HG02642 (cell line): Measurements from ENCODE around the gene EXOC4.

Source experiments
- ATAC-seq: cut with Tn5 transposase; IDR thresholded peaks from one replicate; pipeline ENCODE4 v1.9.1; 2021; ENCODE audit warnings: mild to moderate bottlenecking; ENCODE audit not compliant: unreplicated experiment, poor library complexity

Gene EXOC4

DNA sequence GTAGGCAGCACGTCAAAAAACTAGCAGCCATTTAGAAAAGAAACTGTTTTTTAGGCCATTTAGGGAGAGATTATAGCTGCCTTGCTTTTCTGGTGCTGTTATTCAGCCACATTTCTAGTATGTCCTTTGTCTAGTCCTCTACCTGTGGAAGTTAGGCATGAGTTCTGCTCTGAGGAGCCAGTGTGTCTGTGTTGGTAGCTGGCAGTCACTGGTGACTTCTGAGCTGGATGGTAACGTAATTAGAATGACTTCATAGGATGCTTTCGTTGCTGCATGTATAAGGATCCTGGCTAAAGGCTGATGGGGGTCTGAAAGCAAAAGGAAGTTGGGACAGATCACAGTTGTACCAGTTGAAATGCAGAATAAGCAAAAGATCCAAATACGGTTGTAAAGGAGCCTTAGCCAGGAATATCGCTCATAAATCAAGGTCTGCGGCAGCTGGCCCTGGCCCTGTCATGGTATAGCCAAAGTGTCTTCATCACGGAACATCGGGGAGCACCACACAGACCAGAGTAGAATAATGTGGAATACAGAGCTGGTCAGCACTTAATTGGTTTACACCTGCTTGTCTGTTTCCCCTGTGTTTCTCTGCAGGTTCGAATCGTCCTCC, 226.7 kb downstream of the EXOC4 start:
- no peak for ATAC-seq

DNA sequence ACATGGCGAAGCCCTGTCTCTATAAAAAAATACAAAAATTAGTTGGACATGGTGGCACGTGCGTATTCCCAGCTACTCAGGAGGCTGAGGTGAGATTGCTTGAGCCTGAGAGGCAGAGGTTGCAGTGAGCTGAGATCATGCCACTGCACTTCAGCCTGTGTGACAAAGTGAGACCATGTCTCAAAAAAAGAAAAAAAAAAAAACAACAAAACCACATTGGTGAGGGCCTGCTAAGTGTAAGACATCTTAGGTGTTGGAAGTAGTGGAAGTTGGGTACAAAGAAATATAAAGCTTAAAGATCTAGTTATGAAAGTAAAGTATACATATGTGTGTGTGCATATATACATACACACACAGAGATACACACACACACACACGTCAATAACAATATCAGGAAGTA, 228.0 kb downstream of the EXOC4 start:
- no peak for ATAC-seq

DNA sequence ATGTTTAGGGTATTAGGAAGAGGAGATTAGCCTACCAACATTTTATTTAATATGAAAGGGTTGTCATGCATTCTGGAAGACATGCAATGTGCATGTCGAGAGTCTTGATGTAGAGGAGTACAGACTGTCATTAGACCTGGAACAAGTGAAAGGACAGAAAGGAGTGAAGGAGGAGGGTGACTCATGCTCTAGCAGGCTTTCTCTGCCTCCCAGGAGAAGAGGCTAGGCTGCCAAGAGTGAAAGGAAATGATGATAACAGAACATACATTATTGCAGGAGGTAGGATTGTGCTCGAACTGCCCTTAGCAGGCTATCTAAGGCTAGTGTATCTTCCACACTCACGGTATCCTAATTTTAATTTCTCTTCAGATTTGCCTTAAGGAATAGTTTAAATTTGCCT, 228.8 kb downstream of the EXOC4 start:
- ATAC-seq, result no peak

DNA sequence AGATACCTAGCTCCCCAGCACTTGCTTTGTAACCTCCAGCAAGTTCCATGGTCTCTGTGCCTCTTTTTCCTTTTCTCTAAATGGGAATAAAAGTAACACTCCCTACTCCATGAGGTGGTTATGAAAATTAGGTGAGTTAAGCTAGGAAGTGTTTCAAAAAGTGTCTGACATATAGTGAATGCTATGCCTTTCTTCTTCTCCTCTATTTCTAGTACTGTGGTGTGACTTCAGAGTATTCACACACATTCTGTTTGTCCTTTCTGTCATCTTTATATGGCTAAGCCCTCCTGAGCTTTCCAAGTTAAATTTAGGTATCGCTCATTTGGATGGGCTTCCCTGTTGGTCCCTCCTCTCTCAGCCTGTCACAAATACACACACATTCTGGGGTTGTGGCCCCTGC, 229.7 kb downstream of the EXOC4 start:
- no peak for ATAC-seq

DNA sequence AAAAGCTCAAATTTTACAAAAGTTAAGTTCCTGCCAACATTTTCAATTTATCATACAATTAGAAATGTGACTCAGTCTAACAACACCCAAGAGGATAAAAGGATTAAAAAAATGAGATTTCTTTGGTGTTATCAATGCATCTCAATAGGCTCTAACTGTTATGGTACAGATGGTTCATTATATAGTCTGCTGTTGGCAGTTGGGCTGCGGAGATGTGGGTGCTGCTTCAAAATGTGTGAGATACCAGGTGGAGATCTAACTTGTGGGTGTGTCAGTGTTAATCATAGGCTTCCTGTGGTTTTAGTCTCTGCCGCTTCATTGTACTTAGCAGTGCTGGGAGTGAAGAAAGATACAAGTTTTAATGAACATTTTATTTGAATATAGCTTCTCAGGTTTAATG, 231.2 kb downstream of the EXOC4 start:
- no peak for ATAC-seq

DNA sequence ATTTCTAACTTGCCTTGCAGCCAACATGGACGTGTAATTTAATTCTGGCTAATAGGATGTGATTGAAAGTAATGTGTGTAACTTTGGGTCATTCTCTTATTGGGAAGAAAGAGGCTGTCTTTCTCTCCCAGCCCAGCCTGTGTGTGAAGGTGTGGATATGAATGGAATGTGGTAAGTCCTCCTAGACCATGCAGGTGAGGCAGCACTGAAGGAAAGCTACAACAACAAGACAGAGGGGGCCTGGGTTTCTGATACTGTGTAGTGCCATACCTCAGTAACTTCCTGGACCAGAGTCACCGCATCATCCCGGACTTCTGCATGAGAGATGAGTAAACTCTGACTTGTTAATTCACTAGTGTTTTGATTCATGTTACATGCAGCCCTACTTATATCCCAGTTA, 237.0 kb downstream of the EXOC4 start:
- ATAC-seq, result no peak

DNA sequence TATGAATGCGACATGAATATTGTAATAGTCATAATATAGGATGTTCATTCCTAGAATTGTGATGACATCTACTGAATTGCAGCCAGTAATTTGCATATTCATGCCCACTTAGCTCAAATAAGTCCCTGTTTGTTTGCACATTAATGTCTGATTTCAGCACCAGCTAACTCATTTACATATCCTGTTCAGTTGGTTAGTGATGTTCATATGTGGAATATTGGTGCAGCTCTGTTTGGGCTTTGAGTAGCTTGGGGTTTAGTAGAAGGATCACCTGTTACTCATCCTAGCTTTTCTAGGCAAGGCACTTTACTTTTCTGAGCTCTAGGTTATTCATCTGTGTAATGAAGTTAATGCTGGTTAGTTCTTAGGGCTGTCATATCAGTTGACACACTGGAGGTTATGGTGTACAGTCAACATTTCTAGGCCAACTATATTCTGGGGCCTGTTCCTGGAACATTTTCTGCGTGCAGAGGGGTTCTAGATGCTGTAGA, 238.4 kb downstream of the EXOC4 start:
- no peak for ATAC-seq

DNA sequence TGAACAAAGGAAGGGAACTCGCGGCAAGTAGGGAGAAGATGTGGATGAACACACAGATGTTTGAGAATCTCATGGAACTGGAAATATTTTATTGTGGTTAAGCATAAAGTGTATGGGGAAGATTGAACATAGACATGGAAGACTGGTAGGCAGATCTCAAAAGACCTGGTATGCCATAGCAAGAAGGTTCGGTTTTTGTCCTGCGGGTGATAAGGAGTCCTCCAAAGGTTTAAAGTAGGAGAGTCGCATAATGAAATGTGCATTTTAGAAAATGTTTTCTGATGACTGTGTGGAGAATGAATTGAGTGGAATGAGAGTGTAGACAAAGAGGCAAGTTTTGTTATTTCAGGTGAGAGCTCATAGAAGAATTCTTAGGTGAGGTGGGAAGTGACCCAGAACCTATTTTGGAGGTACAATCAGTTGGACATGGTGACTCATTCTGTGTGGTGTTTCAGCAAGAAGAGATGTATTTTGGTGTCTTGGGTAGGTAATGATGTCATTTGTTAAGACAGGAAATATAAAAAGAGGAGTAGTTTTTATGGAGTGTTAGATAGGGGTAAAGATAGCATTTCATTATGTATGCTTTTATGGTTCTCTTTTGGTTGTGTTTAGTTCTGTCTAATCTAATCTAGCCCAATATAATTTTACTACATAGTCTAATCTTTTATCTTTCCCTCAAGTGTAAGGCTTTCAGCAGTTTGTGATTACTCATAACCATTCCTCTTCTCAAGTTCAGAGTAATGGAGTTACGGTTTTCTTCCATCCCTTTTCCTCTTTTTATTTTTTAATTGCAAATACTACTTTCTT, 239.2 kb downstream of the EXOC4 start:
- ATAC-seq, result no peak

DNA sequence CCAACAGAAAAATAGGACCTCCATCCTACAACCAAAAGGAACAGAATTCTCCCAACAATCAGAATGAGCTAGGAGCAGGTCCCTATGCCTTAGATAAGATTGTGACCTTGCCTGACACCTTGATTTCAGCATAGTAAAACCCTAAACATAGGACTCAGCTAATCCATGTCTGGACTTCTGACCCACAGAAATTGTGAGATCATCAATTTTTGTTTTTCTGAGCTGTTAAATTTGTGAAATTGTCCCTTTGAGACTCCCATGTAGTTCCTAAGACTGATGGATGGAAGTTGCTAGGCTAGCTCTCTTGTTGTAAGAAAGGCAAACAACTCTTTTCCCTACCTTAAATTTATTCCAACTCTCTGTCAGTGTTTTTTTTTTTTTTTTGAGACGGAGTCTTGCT, 244.2 kb downstream of the EXOC4 start:
- no peak for ATAC-seq

DNA sequence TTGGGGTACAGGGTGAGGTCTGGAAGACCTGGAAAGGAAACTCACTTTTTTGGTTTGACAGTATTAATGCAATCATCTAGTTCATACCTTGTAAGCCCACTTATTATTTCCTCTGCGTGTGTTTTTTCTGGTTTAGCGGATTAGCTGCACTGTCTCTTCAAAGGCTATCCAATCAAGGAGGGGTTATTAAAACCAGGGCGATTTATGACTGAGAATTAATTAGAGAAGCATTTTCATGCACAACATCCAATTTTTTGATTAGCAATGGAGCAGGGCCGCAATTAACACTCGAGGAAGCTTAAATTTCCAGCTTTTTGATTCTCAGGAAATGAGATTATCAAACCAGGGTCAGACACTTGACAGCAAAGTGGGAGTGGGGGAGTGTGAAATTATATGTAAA, 248.9 kb downstream of the EXOC4 start:
- no peak for ATAC-seq

DNA sequence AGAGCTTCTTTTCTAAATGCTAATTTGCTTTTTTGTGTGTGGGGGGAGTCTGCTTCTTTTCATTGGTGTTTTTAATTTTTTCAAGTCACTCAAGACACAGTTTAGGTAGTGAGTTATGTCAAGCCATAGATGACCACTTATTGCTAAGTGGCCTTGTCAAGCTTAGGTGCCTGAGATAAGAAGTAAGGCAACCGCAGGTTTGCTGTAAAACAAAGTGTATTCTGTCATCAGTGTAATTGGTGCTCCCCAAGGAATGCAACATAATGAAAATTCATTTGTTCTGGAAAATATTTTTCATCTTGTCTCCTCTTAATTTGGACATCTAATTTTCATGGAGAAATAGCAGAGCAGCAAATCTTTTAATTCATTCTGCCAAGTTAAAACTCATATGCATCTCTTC, 249.6 kb downstream of the EXOC4 start:
- ATAC-seq, result no peak

DNA sequence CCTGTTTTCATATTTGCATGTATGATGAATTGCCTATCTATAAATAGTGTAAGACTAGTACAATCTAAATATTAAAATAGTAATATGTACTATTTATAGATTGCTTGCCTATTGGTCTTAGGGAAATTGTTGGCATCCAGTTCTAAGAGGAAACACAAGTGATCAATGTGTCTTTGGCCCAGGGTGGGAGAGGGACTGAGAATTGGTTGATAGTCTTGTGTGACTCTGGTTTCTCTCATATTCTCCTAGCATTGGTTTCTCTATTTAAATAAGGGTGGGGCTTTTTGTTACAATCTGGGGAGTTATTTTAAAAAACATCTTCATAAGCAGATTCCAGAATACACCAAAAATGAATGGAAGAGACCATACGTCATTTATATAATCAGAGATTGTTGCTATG, 250.1 kb downstream of the EXOC4 start:
- no peak for ATAC-seq

DNA sequence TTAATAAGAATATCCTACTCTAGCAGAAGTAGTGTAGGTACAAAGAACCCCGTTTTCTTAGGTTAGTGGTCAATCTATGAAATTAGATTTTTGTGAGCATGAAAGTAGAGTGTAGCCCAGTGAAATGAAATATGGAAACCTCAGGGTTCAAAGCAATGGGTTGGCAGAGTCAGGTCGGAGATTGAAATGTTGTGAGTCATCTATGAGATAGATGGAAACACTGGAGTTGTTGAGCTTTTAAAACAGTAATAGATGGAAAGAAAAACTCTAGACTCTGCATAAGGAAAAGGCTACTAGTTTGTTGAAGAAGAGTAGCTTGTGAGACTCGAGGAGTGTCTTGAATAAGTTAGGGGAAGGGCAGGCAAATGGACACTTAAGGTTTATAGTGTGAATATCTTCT, 251.9 kb downstream of the EXOC4 start:
- ATAC-seq, result no peak

DNA sequence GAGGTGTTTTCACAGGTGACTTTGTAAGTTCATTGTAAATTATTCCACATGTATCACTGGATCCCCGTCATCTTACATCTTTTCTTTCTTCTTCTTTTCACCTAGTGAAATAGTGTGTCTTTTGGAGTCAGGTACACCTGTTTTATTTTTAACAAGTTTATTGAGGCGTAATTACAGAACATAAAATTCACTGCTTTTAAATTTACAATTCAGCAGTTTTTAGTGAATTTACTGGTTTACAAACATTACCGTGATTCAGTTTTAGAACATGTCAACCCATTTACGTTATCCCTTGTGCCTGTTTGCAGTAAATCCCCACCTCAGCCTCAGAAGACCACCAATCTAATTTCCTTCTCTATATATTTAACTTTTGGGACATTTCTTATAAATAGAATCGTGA, 256.9 kb downstream of the EXOC4 start:
- ATAC-seq, result no peak

DNA sequence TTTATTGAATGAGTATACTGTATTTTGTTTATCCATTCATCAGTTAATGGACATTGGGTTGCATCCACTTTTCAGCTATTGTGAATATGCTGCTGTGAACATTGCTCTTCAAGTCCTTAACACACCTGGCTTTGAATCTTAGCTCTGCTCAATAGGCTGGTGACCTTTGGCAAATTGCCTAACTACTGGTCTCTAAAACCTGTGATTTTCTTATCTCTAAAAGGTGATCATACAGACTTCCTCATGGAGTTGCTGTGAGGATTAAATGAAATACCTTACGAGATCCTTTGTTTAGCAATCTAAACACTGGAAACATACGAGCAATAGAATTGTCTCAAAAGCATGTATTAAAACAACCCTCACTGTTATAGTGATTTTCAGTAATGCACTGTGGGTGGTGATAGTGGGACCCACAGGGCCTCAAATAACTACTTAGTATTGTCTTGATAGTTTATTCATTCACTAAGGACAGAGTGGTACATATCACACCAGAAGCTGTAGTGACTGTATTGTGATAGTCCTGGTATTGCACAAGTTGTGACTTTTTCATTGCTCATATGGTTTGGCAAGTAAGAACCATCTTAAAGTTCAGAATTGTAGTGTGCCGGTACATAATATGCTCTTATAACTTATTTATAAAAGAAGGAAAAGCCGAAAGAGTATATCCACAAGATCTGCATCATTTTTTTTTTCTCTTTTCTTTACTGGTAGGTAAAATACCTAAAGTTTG, 257.6 kb downstream of the EXOC4 start:
- ATAC-seq, result no peak

DNA sequence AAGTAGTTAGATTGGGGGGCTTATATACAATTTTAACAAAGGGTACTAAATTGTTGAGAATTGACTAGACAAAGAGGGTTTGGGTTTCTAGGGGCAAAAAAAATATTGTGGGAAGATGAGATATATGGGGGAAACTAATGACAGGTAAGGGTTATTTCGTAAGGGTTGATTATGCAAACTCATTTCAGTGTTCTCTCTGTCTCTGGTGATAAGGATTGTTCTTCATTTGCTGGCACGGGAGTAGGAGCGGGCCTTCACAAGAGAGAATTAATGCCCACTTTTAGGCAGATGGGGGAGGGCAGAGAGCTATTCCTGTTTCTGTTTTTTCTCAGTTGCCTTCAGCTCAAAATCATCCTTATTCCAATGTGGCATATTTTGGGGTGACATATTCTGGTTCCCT, 258.4 kb downstream of the EXOC4 start:
- ATAC-seq, result no peak

DNA sequence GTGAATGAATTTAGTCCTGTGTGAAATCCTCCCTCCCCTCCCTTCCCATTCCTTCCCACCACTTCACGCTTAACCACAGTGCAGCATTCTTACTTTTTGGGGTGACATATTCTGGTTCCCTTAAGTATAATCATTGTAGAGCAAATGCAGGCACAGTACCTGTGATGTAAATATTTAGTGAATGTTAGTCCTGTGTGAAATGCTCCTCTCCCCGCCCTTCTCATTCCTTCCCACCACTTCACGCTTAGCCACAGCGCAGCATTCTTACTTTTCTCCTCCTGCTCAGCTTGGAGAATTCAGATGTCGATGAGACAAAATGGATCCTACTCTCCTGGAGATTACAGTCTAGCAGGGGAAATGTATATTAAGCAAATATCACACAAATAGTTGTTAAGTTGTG, 258.8 kb downstream of the EXOC4 start:
- no peak for ATAC-seq

DNA sequence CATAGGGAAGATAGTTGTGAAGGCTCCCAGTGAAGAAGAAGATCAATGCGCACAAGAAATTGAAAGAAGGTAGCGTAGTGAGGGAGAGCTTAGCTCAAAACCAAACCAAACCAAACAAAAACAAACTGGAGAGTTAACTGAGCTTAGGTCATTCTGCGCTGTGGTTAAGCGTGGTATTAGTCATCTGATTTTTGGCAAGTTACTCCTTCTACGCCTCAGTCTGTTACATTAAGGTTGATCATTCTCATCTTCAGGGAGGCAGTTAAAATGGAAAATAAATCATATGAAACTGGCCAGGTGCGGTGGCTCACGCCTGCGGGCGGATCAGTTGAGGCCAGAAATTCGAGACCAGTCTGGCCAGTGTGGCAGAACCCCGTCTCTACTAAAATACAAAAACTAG, 259.7 kb downstream of the EXOC4 start:
- ATAC-seq, result no peak

DNA sequence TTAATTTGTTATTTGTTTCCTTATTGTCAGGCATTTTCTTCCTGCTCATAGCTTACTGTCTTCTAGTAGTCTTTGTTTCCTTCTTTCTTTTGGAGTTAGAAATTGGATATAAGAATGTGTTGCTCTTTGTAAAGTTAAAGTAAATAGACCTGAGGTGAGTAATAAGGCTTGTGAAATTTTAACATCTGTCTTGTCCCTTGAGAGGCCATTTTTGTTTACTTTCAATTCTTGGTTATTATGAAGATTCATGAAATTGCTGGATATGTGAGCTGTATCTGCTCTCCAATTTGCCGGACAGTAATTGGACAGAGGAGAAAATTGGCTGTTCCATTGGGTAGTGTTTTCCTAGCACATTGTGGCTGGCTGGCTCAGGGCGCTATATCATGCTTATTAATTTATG, 260.7 kb downstream of the EXOC4 start:
- no peak for ATAC-seq

DNA sequence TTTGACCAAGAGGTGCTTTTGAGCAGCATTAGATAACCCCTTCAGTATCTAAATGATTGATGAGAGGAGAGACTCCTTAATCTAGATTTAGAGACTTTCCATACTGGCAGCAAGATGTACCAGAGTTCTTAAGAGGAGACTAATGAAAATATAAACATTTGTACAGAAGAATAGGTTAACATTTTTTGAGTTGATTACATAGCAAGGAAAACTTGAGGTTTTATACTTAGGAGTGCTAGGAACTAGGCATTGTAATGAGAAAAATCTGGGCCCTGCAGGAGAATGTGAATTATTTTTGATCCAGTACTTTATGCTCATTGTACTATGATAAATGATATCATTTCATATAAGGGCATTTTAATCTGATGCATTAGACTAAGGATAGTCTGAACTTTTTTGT, 261.7 kb downstream of the EXOC4 start:
- no peak for ATAC-seq

DNA sequence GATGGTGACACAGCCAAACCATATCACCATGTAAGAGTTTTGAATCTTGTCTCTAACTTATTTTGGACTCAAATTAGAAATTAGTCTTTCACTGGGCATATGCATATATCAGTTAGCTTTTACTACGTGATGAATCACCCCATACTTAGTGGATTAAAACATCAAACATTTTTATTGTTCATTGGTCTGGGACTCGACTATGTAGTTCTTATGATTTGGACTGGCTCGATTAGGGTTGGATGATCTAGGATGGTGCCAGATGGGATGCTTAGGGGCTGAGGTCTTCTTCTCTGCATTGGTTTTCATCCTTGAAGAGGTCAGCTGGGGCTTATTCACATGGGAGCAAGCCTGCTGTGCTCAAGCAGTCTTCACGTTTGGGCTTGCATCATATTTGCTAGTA, 264.9 kb downstream of the EXOC4 start:
- ATAC-seq, result no peak
